Renal cortical epithelial cell (primary cell): ENCODE measurements around the gene PRKCG. TPM values are rescaled to one million over a fixed set of nuclear protein-coding genes. Genes with fewer than 3 reads are reported as not detected.

Experiments used
- DNase-seq: peaks from one replicate; pipeline ENCODE4 v3.0.0-alpha.2; 2011; ENCODE audit warnings: low read depth
- total RNA-seq: library from RNA; depleted of rRNA; stranded (reverse); fragments of >200 nt; gene quantifications from 2 replicates; pipeline ENCODE4 v1.2.3, GENCODE V29; 2014

Gene PRKCG
- total RNA-seq, 1 donor from 2014 or later: 0.15 TPM

DNA sequence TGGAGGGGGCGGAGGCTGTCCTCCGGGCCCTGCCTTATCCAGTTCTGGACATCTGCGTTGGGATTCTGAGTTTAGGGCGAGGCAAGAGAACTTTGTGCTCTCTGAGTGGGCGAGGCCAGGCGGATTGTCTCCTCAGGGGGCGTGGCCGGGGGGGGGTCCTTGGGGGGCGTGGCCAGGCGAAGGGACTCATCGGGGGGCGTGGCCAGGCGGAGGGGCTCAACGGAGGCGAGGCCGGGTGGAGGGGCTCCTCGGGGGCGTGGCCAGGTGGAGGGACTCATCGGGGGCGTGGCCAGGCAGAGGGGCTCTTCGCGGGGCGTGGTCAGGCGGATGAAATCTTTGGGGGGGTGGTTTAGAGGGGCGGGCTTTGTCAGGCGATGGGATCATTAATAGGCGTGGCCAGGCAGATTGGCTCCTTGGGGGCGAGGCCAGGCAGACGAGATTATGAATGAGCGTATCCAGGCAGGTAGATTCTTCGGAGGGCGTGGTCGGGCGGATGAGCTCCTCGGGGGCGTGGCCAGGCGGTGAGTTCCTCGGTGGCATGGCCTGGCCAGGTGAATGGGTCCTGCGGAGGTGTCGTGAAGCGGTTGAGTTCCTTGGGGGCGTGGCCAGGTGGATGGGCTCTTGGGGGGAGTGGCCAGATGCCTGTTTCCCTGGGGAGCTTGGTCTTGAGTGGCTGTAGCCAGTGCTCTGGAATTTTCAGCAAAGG is 16.8 kb downstream of the PRKCG start:
- DNase-seq: no peak

DNA sequence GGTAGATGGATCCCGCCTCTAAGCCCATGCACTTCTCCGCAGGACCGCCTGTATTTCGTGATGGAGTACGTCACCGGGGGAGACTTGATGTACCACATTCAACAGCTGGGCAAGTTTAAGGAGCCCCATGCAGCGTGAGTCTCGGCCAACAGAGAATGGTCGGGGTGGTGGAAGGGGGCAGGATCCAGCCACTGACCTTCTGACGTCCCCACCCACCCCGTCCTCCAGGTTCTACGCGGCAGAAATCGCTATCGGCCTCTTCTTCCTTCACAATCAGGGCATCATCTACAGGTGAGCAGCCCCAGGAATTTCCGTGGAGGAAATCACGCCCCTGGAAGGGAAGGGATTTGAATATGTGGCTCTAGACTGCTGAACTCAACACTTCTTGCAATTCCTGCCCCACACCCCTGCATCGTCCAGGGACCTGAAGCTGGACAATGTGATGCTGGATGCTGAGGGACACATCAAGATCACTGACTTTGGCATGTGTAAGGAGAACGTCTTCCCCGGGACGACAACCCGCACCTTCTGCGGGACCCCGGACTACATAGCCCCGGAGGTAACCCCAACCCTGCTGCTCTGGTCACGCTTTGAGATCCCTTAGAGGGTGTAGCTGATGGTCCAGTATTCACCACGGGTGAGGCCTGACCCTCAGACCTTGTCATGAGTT is 18.3 kb downstream of the PRKCG start:
- DNase-seq: no peak

GRCh38 chr19:53903055-53903680 is 21.2 kb downstream of the PRKCG start:
- peak; percentile 41 for DNase-seq

- DNase-seq: no peak
Observed at GRCh38 chr19:53904909-53905308, 22.9 kb downstream of the PRKCG start.

DNA sequence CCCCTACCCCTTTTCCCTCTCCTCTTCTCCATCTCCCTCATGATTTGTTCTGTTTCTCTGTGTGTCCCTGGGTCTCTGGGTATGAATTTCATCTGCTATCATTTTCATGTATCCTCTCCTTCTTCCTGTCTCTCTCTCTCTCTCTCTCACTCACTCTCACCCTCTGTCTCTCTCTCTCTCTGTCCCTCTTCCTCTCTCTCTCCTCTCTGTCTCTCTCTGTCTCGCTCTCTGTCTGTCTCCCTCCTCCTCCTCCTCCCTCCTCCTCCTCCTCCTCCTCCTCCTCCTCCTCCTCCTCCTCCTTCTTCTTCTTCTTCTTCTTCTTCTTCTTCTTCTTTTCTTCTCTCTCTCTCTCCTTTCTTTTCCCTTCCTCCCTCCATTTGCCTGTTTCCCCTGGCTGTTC is 23.8 kb downstream of the PRKCG start:
- no peak for DNase-seq

GRCh38 chr19:53906211-53907192 is 24.5 kb downstream of the PRKCG start:
- DNase-seq: no peak

DNA sequence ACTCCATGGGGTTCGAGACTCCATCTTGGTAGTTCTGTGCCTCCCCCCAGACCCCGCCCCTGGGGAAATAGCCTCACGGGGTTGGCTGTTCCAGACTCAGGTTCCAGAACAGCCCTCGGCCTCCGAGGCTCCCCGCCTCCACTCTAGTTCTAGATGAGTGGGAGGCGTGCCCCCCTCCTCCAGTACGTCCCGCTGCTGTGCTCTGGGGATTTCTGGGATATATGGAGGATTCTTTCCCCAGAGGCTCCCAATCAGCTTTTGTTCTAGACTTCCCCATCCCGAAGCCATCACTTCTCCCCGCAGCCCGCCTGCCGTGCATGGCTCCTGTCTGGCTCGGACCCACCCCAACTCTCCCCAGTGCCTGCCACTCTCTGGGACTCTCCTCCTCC is 25.2 kb downstream of the PRKCG start:
- no peak for DNase-seq

- no peak for DNase-seq
Observed at GRCh38 chr19:53907690-53908089, 25.7 kb downstream of the PRKCG start.

DNA sequence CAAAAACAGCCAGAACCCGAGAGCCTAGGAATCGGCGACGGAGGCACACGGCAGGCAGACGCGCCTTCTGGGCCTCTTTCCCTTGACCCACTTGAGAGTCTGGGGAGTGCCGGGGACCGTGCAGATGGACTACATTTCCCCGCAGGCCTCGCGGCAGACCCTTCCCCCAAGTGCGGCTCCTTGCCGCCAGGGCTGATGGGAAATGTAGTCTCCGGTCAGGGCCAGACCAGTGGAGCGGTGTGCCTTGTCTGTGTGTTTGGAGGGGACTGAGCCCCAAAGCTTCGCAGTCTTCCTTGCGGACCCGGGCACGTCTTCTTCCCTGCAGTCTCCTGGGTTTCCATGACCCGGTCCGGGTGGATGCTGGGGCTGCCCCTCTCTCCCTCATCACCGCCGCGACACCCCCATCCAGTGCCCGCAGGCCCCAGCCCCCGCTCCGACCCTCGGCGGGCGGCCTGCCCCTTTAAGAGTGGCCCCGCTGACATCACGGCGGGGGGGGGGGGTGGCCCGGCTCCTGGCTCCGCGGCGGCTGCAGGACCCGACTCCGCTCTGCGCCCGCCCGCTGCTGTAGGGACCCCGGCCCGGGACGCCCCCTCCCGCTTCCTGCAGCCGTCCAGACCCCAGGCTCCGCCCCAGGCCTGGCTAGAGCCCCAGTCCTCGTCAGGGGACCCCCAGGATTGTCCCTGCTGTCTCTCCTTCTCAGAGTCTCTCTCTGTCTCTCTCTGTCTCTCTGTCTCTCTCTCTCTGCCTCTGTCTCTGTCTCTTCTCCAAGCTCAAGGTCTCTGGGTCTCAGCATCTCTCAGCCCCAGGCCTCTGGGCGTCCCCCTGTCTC is 26.3 kb downstream of the PRKCG start:
- DNase-seq: no peak

GRCh38 chr19:53908935-53909415 is 27.0 kb downstream of the PRKCG start, which contains the start of gene CACNG7:
Gene CACNG7 (plus strand): TSS chr19:53909278. CDS start chr19:53912832, 3,554 bp downstream.
- DNase-seq: no peak

DNA sequence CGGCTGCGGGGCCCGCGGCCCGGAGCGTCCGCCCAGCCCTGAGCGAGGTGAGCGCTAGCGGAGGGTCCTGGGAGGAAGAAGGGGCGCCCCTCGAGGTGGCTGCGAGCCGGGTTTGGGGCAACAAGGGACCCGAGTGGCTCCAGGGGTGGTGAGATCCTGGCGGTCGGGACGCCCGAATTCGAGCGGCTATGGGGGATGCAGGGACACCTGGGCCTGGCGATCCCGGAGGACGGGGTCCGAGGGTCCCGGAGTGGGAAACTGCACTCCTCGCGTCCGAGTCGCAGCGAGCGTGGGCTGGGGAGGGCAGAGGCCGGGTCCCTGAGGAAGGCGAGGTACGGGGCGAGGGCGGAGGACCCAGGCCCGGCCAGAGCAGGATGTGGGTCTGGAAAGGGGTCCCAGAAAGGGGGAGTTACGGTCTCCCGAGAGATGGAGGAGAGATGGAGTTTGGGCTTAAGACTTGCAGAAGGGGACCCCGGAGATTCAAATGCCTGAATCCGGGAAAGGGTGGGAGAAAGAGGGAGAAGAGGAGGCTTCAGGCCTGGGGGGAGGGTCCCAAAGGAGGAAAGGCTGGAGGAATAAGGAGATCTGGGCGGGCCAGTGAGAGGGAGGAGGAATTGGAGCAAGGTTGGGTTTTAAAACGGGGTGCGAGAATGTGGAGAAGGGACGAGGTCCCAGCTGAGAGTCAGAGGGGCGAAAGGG is 27.6 kb downstream of the PRKCG start:
- no peak for DNase-seq

GRCh38 chr19:53910170-53910518 is 28.1 kb downstream of the PRKCG start:
- no peak for DNase-seq

- DNase-seq: no peak
Observed at GRCh38 chr19:53912653-53913052, 30.7 kb downstream of the PRKCG start.

- no peak for DNase-seq
Observed at GRCh38 chr19:53915000-53915399, 33.0 kb downstream of the PRKCG start.

DNA sequence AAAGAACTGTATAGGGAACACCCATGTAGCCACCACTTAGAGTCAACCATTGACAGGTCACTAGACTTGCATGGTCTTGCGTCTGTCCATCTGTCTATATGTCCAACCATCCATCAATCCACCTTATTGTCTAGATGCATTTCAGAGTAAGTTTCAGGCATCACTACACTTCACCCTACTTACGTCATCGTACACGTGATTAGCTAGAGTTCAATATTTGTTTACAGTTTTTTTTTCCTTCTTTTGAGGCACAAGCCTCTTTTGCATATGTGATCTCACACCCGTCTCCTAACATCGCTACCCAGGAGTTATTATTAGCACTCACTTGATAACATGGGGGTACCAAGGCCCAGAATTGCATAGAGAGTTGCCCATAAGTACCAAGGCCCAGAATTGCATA is 34.0 kb downstream of the PRKCG start:
- no peak for DNase-seq

DNA sequence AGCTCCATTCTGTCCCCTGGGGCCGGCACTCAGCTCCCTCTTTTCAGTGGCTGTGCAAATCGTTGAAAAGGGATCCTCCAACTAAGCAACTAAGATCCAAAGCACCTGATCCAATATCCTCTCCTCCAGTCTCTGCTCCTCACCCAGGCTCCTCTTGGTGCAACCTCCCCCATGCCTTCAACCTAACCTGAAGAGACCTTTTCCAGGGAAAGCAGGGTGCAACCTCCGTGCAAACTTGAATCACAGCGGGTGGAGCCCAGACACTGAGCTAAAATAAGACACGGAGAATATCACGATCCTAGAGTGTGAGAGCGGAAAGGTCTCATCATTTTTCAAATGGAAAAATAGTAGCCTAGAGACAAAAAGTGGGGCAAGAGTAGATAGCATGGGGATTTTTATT is 35.4 kb downstream of the PRKCG start:
- no peak for DNase-seq

DNA sequence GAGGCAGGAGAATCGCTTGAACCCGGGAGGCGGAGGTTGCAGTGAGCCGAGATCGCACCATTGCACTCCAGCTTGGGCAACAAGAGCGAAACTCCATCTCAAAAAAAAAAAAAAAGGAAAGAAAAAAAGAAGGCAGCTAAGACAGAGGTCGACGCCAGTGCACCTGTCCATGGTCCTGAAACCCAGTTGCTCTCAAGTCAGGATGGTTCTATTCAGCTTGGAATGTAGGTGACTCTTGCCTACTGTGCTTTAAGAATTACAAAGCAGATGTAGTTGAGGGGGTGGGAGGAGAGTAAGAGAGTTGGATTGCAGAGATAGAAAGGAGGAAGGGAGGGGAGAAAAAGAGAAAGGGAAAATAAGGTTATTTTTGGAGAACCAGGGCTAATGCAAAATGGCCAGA is 45.7 kb downstream of the PRKCG start:
- DNase-seq: peak; percentile 29

GRCh38 chr19:53936029-53936428 is 54.0 kb downstream of the PRKCG start:
- no peak for DNase-seq

DNA sequence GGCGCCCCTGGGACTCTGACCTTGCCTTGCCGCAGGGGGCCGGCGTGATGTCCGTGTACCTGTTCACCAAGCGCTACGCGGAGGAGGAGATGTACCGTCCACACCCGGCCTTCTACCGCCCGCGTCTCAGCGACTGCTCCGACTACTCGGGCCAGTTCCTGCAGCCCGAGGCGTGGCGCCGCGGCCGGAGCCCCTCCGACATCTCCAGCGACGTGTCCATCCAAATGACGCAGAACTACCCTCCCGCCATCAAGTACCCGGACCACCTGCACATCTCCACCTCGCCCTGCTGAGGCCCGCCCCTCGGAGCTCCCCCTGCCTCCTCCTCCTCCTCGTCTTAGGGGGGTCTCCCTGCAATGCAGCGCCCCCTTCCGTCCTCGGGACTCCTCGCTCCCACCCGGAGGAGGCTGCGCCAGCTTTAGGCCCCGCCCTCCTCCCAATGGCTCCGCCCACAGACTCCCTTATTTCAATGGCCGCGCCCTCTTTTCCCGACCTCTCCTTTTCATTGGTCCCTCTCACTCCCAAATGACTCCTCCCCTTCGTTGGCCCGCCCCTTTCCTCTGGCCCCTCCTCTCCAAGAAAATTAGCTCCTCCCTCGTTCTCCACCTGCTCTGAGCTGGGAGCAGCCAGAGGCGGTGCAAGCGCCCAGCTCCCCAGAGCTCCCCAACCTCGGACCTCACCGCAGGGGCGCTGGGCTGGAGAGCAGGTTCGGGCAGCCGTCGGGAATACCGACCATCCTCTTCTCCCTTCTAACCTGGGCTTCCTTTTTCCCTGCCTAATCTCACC is 60.2 kb downstream of the PRKCG start:
- no peak for DNase-seq
